Loucy (cell line): ENCODE results near the gene C1orf35.
A peak's percentile ranks its signal among the peaks of the same experiment; 100 is the strongest.

Experiments used
- H2AFZ ChIP-seq: fragments of 200-600 bp; sonication (generic); 2 replicates; pipeline ENCODE4 v1.6.0; 2016; ENCODE audit warnings: antibody characterized with exemption, mild to moderate bottlenecking, low read length, moderate library complexity
- H3F3A ChIP-seq: fragments of 200-600 bp; 2 replicates; pipeline ENCODE4 v1.6.0; 2016; ENCODE audit warnings: antibody characterized with exemption, low read depth, mild to moderate bottlenecking
- H3K27me3 ChIP-seq: fragments of 200-600 bp; sonication (generic); 2 replicates; pipeline ENCODE4 v1.6.1; 2014; ENCODE audit warnings: low read length, mild to moderate bottlenecking; ENCODE audit not compliant: insufficient read depth, poor library complexity, severe bottlenecking
- H3K36me3 ChIP-seq: fragments of 200-600 bp; sonication (generic); 2 replicates; pipeline ENCODE4 v1.6.1; 2016; ENCODE audit warnings: low read length; ENCODE audit not compliant: insufficient read depth
- H3K4me1 ChIP-seq: fragments of 200-600 bp; sonication (generic); 2 replicates; pipeline ENCODE4 v1.5.1; 2014; ENCODE audit warnings: low read length, mild to moderate bottlenecking; ENCODE audit not compliant: insufficient read depth, poor library complexity, severe bottlenecking
- H3K4me2 ChIP-seq: fragments of 200-600 bp; sonication (generic); 2 replicates; pipeline ENCODE4 v1.6.0; 2014; ENCODE audit warnings: antibody characterized with exemption, low read length, low read depth, mild to moderate bottlenecking; ENCODE audit not compliant: poor library complexity, severe bottlenecking
- H3K4me3 ChIP-seq: fragments of 200-600 bp; sonication (generic); 2 replicates; pipeline ENCODE4 v1.5.1; 2014; ENCODE audit warnings: low read length, mild to moderate bottlenecking, mixed read lengths; ENCODE audit not compliant: poor library complexity, severe bottlenecking
- H3K79me2 ChIP-seq: fragments of 200-600 bp; sonication (generic); 2 replicates; pipeline ENCODE4 v1.6.1; 2014; ENCODE audit warnings: low read length; ENCODE audit not compliant: insufficient read depth
- H3K9ac ChIP-seq: fragments of 200-600 bp; sonication (generic); 2 replicates; pipeline ENCODE4 v1.6.0; 2014; ENCODE audit warnings: mild to moderate bottlenecking, low read depth, low read length, moderate library complexity; ENCODE audit not compliant: poor library complexity, severe bottlenecking
- H3K9me2 ChIP-seq: fragments of 200-600 bp; sonication (generic); replicated peaks from 2 replicates; pipeline ENCODE4 v1.6.1; 2016; ENCODE audit warnings: low read depth, low read length, mixed read lengths
- H3K9me3 ChIP-seq: fragments of 200-600 bp; sonication (generic); 2 replicates; pipeline ENCODE4 v1.6.1; 2014; ENCODE audit warnings: mild to moderate bottlenecking, antibody characterized with exemption, low read length, low read depth; ENCODE audit not compliant: insufficient read depth
- H4K20me1 ChIP-seq: fragments of 200-600 bp; sonication (generic); 2 replicates; pipeline ENCODE4 v1.6.0; 2014; ENCODE audit warnings: antibody characterized with exemption, low read length, mild to moderate bottlenecking; ENCODE audit not compliant: insufficient read depth, poor library complexity, severe bottlenecking
- EZH2phosphoT487 ChIP-seq: fragments of 200-600 bp; IDR thresholded peaks from 2 replicates; pipeline ENCODE4 v1.6.1; 2018; ENCODE audit warnings: antibody characterized with exemption, mild to moderate bottlenecking, moderate library complexity, borderline replicate concordance
- TF ChIP-seq, protein P1 (sequence below): fragments of 200-600 bp; sonication (generic); conservative IDR thresholded peaks from 2 replicates; pipeline ENCODE4 v1.5.1; 2014; ENCODE audit warnings: mild to moderate bottlenecking, antibody characterized with exemption, low read length

Gene C1orf35

GRCh38 chr1:228084797-228085196, 18.3 kb downstream of the C1orf35 start:
- Histone ChIP-seq H3K36me3 (peaks cover 6% of the 10 kb centered on the region; the same call in 1 of the 2 replicates), H3K27me3 (peaks cover 6% of the 10 kb centered on the region), H3K4me3 (peak overlapping the region; percentile 81), H3K4me2 (peak overlapping the region; percentile 88), H3K9me2 (no peaks in the 10 kb centered on the region), H3K9me3 (no peaks in the 10 kb centered on the region), H4K20me1 (peaks cover 75% of the 10 kb centered on the region), H2AFZ (no peak overlapping the region), H3K9ac (peak overlapping the region; percentile 96), H3F3A (no peaks in the 10 kb centered on the region), H3K79me2 (peaks cover 93% of the 10 kb centered on the region), H3K4me1 (peaks cover 60% of the 10 kb centered on the region)
- TF ChIP-seq, protein P1, sequence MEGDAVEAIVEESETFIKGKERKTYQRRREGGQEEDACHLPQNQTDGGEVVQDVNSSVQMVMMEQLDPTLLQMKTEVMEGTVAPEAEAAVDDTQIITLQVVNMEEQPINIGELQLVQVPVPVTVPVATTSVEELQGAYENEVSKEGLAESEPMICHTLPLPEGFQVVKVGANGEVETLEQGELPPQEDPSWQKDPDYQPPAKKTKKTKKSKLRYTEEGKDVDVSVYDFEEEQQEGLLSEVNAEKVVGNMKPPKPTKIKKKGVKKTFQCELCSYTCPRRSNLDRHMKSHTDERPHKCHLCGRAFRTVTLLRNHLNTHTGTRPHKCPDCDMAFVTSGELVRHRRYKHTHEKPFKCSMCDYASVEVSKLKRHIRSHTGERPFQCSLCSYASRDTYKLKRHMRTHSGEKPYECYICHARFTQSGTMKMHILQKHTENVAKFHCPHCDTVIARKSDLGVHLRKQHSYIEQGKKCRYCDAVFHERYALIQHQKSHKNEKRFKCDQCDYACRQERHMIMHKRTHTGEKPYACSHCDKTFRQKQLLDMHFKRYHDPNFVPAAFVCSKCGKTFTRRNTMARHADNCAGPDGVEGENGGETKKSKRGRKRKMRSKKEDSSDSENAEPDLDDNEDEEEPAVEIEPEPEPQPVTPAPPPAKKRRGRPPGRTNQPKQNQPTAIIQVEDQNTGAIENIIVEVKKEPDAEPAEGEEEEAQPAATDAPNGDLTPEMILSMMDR, result no peak
- TF ChIP-seq EZH2phosphoT487, result no peak

DNA sequence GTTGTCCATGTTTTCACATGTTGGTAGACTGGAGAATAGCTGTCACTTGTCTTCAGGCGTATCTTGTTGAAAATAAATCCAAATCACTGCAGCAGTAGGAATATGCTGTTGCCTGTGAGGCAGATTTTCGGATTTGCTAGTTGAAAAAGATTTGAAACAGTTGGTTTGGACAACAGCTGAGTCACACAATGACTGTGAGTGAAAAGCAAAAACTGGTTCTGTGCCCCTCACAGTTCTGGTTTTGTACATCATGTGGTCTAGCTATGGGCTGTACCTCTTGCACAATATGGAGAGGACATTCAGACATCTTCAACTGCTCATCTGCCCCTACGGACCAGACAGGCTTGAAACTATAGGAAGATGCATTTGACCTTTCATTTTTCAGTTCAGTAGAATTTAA, 18.8 kb downstream of the C1orf35 start:
- Histone ChIP-seq H3K4me3 (peak overlapping the region; percentile 81), H3K9ac (peak overlapping the region; percentile 96), H3K9me3 (no peaks in the 10 kb centered on the region), H3K27me3 (peaks cover 6% of the 10 kb centered on the region), H3K79me2 (peaks cover 93% of the 10 kb centered on the region), H3F3A (no peaks in the 10 kb centered on the region), H3K4me1 (peaks cover 56% of the 10 kb centered on the region), H3K9me2 (no peaks in the 10 kb centered on the region), H3K36me3 (peaks cover 6% of the 10 kb centered on the region; the same call in 1 of the 2 replicates), H3K4me2 (peak overlapping the region; percentile 88), H2AFZ (no peak overlapping the region), H4K20me1 (peaks cover 70% of the 10 kb centered on the region)
- TF ChIP-seq EZH2phosphoT487, result no peak
- TF ChIP-seq, protein P1, result no peak

DNA sequence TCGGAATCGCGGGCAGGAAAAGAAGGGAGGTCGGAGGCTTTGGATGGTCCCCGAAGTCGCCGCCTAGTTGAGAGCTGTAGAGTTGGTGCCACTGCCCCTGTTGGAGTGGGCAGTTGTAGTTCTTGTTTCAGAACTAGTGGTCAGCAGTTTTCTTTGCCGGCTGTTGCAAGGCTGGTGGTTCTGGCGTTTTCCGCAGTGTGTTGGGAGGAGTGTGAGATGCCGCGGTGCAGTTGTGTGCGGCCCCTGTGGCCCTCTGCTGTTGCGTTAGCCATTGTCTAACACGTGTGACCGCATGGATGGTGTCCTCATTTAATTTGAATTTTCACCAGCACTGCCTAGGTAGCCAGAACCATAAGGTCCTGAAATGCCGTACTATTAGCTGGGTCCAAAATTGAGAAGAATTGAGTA, 19.2 kb downstream of the C1orf35 start:
- Histone ChIP-seq H3K4me3 (peak overlapping the region; percentile 81), H3K4me2 (peak overlapping the region; percentile 88), H3K9me3 (no peaks in the 10 kb centered on the region), H3F3A (no peaks in the 10 kb centered on the region), H3K36me3 (peaks cover 6% of the 10 kb centered on the region; the same call in 1 of the 2 replicates), H4K20me1 (peaks cover 66% of the 10 kb centered on the region), H3K9me2 (no peaks in the 10 kb centered on the region), H3K9ac (peak overlapping the region; percentile 96), H3K4me1 (peaks cover 53% of the 10 kb centered on the region), H2AFZ (no peak overlapping the region), H3K27me3 (peaks cover 6% of the 10 kb centered on the region), H3K79me2 (peaks cover 90% of the 10 kb centered on the region)
- no peak for TF ChIP-seq EZH2phosphoT487
- TF ChIP-seq, protein P1, result no peak
